Cardiac ventricle fibroblast (primary cell): ENCODE results near the gene POLD2. TPM values are rescaled to one million over a fixed set of nuclear protein-coding genes. Genes with fewer than 3 reads are reported as not detected.

Experiments used
- total RNA-seq: library from RNA; depleted of rRNA; stranded (reverse); fragments of >200 nt; gene quantifications from 2 replicates; pipeline ENCODE4 v1.2.3, GENCODE V29; 2015

The POLD2 gene
- total RNA-seq, result 55.4 and 58.2 TPM in 2 replicates

GRCh38 chr7:44123190-44124003 is at the start of gene POLD2:
TSS of gene POLD2 (minus strand) at chr7:44123548. CDS start at chr7:44122053, 1,495 bp downstream.

GRCh38 chr7:44141221-44141850 is 18.0 kb upstream of the POLD2 start, which contains the start of gene MYL7:
TSS of gene MYL7 (minus strand) at chr7:44141332. CDS start at chr7:44141305, 27 bp downstream.

GRCh38 chr7:44103923-44104859 is 19.2 kb downstream of the POLD2 start, which contains the start of gene AEBP1:
TSS of gene AEBP1 (plus strand) at chr7:44104345. CDS start at chr7:44104666, 321 bp downstream.

GRCh38 chr7:44065431-44066110 is 57.8 kb downstream of the POLD2 start, which contains the start of gene PGAM2:
TSS of gene PGAM2 (minus strand) at chr7:44065567. CDS start at chr7:44065529, 38 bp downstream.

Other genes starting within 250 kb of the POLD2 start
- 14.0 and 19.8 TPM in 2 replicates for gene URGCP, start 217.0 kb downstream of the POLD2 start, total RNA-seq
- gene UBE2D4, start 197.1 kb downstream of the POLD2 start, total RNA-seq, result 10.6 and 17.2 TPM in 2 replicates
- gene SPDYE1, start 125.7 kb downstream of the POLD2 start, total RNA-seq, result not detected in 2 replicates
- 82.4 and 90.7 TPM in 2 replicates for gene DBNL, start 78.8 kb downstream of the POLD2 start, total RNA-seq
- gene PGAM2, start 58.0 kb downstream of the POLD2 start, total RNA-seq, result not detected in 2 replicates
- 19.3 and 27.1 TPM in 2 replicates for gene POLM, start 41.0 kb downstream of the POLD2 start, total RNA-seq
- 165 and 178 TPM in 2 replicates for gene AEBP1, start 19.2 kb downstream of the POLD2 start, total RNA-seq
- gene MYL7, start 17.8 kb upstream of the POLD2 start, total RNA-seq, result not detected in 2 replicates
- gene GCK, start 65.9 kb upstream of the POLD2 start, total RNA-seq, result 0.20 and 0.69 TPM in 2 replicates
- gene YKT6, start 77.4 kb upstream of the POLD2 start, total RNA-seq, result 58.7 and 63.3 TPM in 2 replicates
- gene CAMK2B, start 202.0 kb upstream of the POLD2 start, total RNA-seq, result 0.44 and 0.68 TPM in 2 replicates